Measurements from ENCODE around the gene C19orf44.
"Not testable (repeated sequence)": the region's sequence is repeated elsewhere in the genome, so short reads cannot be mapped to it uniquely, and the experiment has no call there.

C19orf44 gene

GRCh38 chr19:16537111-16537510 lies 40.9 kb downstream of the C19orf44 start:
- no peak for DNase-seq (ENCODE audit: low spot score)

GRCh38 chr19:16540948-16541347 lies 44.8 kb downstream of the C19orf44 start:
- DNase-seq (ENCODE audit: low spot score): no peak

- peak; percentile 51 for DNase-seq (ENCODE audit: low spot score)
Observed at GRCh38 chr19:16541526-16542044, 45.4 kb downstream of the C19orf44 start.

GRCh38 chr19:16542045-16542909 lies 46.1 kb downstream of the C19orf44 start, which contains the start of gene CHERP:
Gene CHERP, minus strand, starts transcription at chr19:16542437. Its CDS starts 59 bp downstream, at chr19:16542378.
- DNase-seq (ENCODE audit: low spot score): peak; percentile 96

- peak; percentile 50 for DNase-seq (ENCODE audit: low spot score)
Observed at GRCh38 chr19:16542910-16543472, 46.8 kb downstream of the C19orf44 start.

- DNase-seq (ENCODE audit: low spot score): not testable (repeated sequence)
Observed at GRCh38 chr19:16543734-16544133, 47.5 kb downstream of the C19orf44 start.

- peak; percentile 55 for DNase-seq (ENCODE audit: low spot score)
Observed at GRCh38 chr19:16544473-16545231, 48.5 kb downstream of the C19orf44 start.

- no peak for DNase-seq (ENCODE audit: low spot score)
Observed at GRCh38 chr19:16548956-16549355, 52.8 kb downstream of the C19orf44 start.

GRCh38 chr19:16551902-16552301 lies 55.7 kb downstream of the C19orf44 start:
- DNase-seq (ENCODE audit: low spot score): not testable (repeated sequence)

- no peak for DNase-seq (ENCODE audit: low spot score)
Observed at GRCh38 chr19:16554776-16555175, 58.6 kb downstream of the C19orf44 start.

- DNase-seq (ENCODE audit: low spot score): no peak
Observed at GRCh38 chr19:16559780-16560276, 63.6 kb downstream of the C19orf44 start.

GRCh38 chr19:16561382-16561781 lies 65.2 kb downstream of the C19orf44 start:
- no peak for DNase-seq (ENCODE audit: low spot score)

GRCh38 chr19:16562608-16563025 lies 66.4 kb downstream of the C19orf44 start:
- no peak for DNase-seq (ENCODE audit: low spot score)

GRCh38 chr19:16564842-16565241 lies 68.6 kb downstream of the C19orf44 start:
- no peak for DNase-seq (ENCODE audit: low spot score)

GRCh38 chr19:16566161-16566560 lies 70.0 kb downstream of the C19orf44 start:
- DNase-seq (ENCODE audit: low spot score): no peak

- DNase-seq (ENCODE audit: low spot score): no peak
Observed at GRCh38 chr19:16566702-16567101, 70.5 kb downstream of the C19orf44 start.

- no peak for DNase-seq (ENCODE audit: low spot score)
Observed at GRCh38 chr19:16569609-16570320, 73.6 kb downstream of the C19orf44 start.

All from NAMALWA (cell line).